GM23338 (cell line): ENCODE results near the gene ACBD5.

ENCODE experiments used
- CREB1 ChIP-seq: fragments of 250-450 bp; sonication (Bioruptor Pico); IDR thresholded peaks from 2 replicates; pipeline ENCODE4 v1.5.0; 2020; ENCODE audit warnings: low read depth, mild to moderate bottlenecking, moderate library complexity
- EZH2 ChIP-seq: fragments of 200-600 bp; sonication (generic); IDR thresholded peaks from one replicate; pipeline ENCODE4 v1.8.0; 2017; ENCODE audit warnings: antibody characterized with exemption, mild to moderate bottlenecking, low read depth; ENCODE audit not compliant: unreplicated experiment
- EZH2phosphoT487 ChIP-seq: fragments of 200-600 bp; sonication (generic); IDR thresholded peaks from one replicate; pipeline ENCODE4 v1.8.1; 2018; ENCODE audit warnings: antibody characterized with exemption; ENCODE audit not compliant: unreplicated experiment
- JUNB ChIP-seq: IDR thresholded peaks from one replicate; pipeline ENCODE4 v1.6.1; 2016; ENCODE audit warnings: antibody characterized with exemption; ENCODE audit not compliant: unreplicated experiment
- NANOG ChIP-seq: IDR thresholded peaks from 2 replicates; pipeline ENCODE4 v1.6.1; 2016; ENCODE audit warnings: antibody characterized with exemption, borderline replicate concordance
- POLR2AphosphoS5 ChIP-seq: IDR thresholded peaks from 2 replicates; pipeline ENCODE4 v1.6.1; 2016; ENCODE audit warnings: antibody characterized with exemption, low read depth
- TF ChIP-seq, protein P1 (sequence below): IDR thresholded peaks from one replicate; pipeline ENCODE4 v1.6.1; 2018; ENCODE audit warnings: antibody characterized with exemption; ENCODE audit not compliant: unreplicated experiment
- TF ChIP-seq, protein P2 (sequence below), 2 experiments: fragments of 200-600 bp in 1 of 2; sonication (generic) in 1 of 2; conservative IDR thresholded peaks; 2 replicates each; pipeline versions ENCODE4 v1.5.1 to v1.6.1; 2016 to 2017; ENCODE audit warnings: antibody characterized with exemption in 2 of 2, low read depth in 2 of 2, mild to moderate bottlenecking in 2 of 2, moderate library complexity in 1 of 2

DNA sequence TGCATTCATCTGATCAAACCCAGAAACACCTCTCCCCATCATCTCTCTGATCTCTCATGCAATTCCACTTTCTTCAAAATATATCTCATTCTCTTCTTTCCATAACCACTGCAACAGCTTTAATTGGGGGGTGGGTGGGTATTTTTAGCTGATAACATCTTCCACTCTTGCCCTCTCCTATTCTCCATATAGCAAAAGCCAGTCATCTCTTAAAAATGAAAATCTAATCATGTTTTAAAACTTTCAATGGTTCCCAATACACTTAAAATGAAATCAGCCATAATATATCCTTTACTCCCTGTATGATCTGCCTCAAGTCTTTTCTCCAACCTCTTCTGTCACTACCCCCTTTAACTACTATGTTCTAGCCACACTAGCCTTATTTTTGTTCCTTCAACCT lies 87.9 kb downstream of the ACBD5 start:
- TF ChIP-seq, protein P1, sequence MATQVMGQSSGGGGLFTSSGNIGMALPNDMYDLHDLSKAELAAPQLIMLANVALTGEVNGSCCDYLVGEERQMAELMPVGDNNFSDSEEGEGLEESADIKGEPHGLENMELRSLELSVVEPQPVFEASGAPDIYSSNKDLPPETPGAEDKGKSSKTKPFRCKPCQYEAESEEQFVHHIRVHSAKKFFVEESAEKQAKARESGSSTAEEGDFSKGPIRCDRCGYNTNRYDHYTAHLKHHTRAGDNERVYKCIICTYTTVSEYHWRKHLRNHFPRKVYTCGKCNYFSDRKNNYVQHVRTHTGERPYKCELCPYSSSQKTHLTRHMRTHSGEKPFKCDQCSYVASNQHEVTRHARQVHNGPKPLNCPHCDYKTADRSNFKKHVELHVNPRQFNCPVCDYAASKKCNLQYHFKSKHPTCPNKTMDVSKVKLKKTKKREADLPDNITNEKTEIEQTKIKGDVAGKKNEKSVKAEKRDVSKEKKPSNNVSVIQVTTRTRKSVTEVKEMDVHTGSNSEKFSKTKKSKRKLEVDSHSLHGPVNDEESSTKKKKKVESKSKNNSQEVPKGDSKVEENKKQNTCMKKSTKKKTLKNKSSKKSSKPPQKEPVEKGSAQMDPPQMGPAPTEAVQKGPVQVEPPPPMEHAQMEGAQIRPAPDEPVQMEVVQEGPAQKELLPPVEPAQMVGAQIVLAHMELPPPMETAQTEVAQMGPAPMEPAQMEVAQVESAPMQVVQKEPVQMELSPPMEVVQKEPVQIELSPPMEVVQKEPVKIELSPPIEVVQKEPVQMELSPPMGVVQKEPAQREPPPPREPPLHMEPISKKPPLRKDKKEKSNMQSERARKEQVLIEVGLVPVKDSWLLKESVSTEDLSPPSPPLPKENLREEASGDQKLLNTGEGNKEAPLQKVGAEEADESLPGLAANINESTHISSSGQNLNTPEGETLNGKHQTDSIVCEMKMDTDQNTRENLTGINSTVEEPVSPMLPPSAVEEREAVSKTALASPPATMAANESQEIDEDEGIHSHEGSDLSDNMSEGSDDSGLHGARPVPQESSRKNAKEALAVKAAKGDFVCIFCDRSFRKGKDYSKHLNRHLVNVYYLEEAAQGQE: no peak
- TF ChIP-seq CREB1 (CRISPR knock-in tag) (no peak), EZH2 (no peak), EZH2phosphoT487 (no peak), POLR2AphosphoS5 (no peak), NANOG (no peak), JUNB (no peak)
- TF ChIP-seq, protein P2, sequence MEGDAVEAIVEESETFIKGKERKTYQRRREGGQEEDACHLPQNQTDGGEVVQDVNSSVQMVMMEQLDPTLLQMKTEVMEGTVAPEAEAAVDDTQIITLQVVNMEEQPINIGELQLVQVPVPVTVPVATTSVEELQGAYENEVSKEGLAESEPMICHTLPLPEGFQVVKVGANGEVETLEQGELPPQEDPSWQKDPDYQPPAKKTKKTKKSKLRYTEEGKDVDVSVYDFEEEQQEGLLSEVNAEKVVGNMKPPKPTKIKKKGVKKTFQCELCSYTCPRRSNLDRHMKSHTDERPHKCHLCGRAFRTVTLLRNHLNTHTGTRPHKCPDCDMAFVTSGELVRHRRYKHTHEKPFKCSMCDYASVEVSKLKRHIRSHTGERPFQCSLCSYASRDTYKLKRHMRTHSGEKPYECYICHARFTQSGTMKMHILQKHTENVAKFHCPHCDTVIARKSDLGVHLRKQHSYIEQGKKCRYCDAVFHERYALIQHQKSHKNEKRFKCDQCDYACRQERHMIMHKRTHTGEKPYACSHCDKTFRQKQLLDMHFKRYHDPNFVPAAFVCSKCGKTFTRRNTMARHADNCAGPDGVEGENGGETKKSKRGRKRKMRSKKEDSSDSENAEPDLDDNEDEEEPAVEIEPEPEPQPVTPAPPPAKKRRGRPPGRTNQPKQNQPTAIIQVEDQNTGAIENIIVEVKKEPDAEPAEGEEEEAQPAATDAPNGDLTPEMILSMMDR (conservative IDR thresholded peaks at IDR 0.05; ENCODE audit: low read depth in 2 of 2): no peak
